Thyroid gland (tissue), 4 donors: ENCODE results near the gene RTL9. TPM values are rescaled to one million over a fixed set of nuclear protein-coding genes. Genes with fewer than 3 reads are reported as not detected.
"Not testable (repeated sequence)": the region's sequence is repeated elsewhere in the genome, so short reads cannot be mapped to it uniquely, and the experiment has no call there.

Experiments
- DNase-seq, 2 donors: peaks; one replicate each; pipeline ENCODE4 v3.0.0-alpha.2; 2019
- H3K27ac ChIP-seq, 3 donors: fragments of 200-600 bp; sonication (generic); 1 replicate in 2 of 3; 2 replicates in 1 of 3; pipeline ENCODE4 v1.5.1; 2016 to 2019; ENCODE audit warnings: mild to moderate bottlenecking in 1 of 3, moderate library complexity in 1 of 3
- H3K27me3 ChIP-seq: fragments of 200-600 bp; sonication (generic); one replicate; pipeline ENCODE4 v1.5.1; 2019
- H3K36me3 ChIP-seq, 2 donors: fragments of 200-600 bp; sonication (generic); one replicate each; pipeline ENCODE4 v1.5.1; 2016 to 2019
- H3K4me1 ChIP-seq, 2 donors: fragments of 200-600 bp; sonication (generic); one replicate each; pipeline ENCODE4 v1.5.1; 2017 to 2019
- H3K4me3 ChIP-seq, 3 donors: fragments of 200-600 bp; sonication (generic); replicated peaks in 1 of 3; 1 replicate in 2 of 3; 2 replicates in 1 of 3; pipeline ENCODE4 v1.5.1; 2016; ENCODE audit warnings: mild to moderate bottlenecking in 1 of 3
- H3K9me3 ChIP-seq: fragments of 200-600 bp; sonication (generic); one replicate; pipeline ENCODE4 v1.5.1; 2017
- CTCF ChIP-seq, 6 experiments: fragments of 200-600 bp in 3 of 6; fragments of 450-650 bp in 3 of 6; sonication (generic) in 3 of 6; IDR thresholded peaks; one replicate each; pipeline ENCODE4 v1.5.1; 2016 to 2019; ENCODE audit warnings: antibody characterized with exemption in 6 of 6, mild to moderate bottlenecking in 2 of 6, inconsistent platforms in 1 of 6, moderate library complexity in 1 of 6
- POLR2A ChIP-seq, 2 donors: fragments of 450-650 bp; IDR thresholded peaks; one replicate each; pipeline ENCODE4 v1.6.1; 2017; ENCODE audit warnings: antibody characterized with exemption in 2 of 2, mild to moderate bottlenecking in 2 of 2, moderate library complexity in 1 of 2
- WGBS, 2 donors: methylation state at CpG; one replicate each; pipeline ENCODE4 v1.1.5; 2017; 5-methylcytosine and 5-hydroxymethylcytosine counted together
- intact Hi-C: fragments of 100-400 bp; cut with DNase I; formaldehyde crosslinking; loops from one replicate; pipeline ENCODE4 v1.15.1; 2023
- total RNA-seq, 4 donors: library from RNA; depleted of rRNA; stranded (reverse); fragments of >200 nt; gene quantifications; one replicate each; pipeline ENCODE4 v1.2.3, GENCODE V29; 2016

The RTL9 gene
- total RNA-seq, 4 donors from 2014 or later, result 0.40 to 1.1 (median 0.56) TPM

- intact Hi-C loops, result no loop called here
- DNase-seq, result no peak
- H3K27me3 ChIP-seq, result no peaks in the 10 kb centered on the region
- TF ChIP-seq CTCF (IDR thresholded peaks at IDR 0.05) (no peak), POLR2A (IDR thresholded peaks at IDR 0.05) (no peak)
- no peaks in the 10 kb centered on the region for H3K9me3 ChIP-seq
- WGBS, 2 donors, result 78 to 85% methylated on average over 1 of the region's 1 CpG
- no peak overlapping the region for H3K27ac ChIP-seq
- no peaks in the 10 kb centered on the region for H3K36me3 ChIP-seq
- no peaks in the 10 kb centered on the region for H3K4me1 ChIP-seq
- H3K4me3 ChIP-seq, result no peak overlapping the region
Observed at GRCh38 chrX:110327336-110327735, 31.3 kb upstream of the RTL9 start.

- intact Hi-C loops, result not testable (repeated sequence)
Observed at GRCh38 chrX:110328613-110329012, 30.0 kb upstream of the RTL9 start.

GRCh38 chrX:110331444-110332030 is 27.1 kb upstream of the RTL9 start:
- H3K4me3 ChIP-seq, result no peak overlapping the region
- H3K9me3 ChIP-seq, result no peaks in the 10 kb centered on the region
- intact Hi-C loops, result no loop called here
- no peak overlapping the region for H3K27ac ChIP-seq
- no peak for TF ChIP-seq POLR2A (IDR thresholded peaks at IDR 0.05)
- TF ChIP-seq CTCF (IDR thresholded peaks at IDR 0.05), result no peak
- H3K36me3 ChIP-seq, result no peaks in the 10 kb centered on the region
- no peaks in the 10 kb centered on the region for H3K4me1 ChIP-seq
- no peak for DNase-seq
- WGBS, 2 donors, result 81 to 83% methylated on average over 3 of the region's 3 CpGs
- no peaks in the 10 kb centered on the region for H3K27me3 ChIP-seq

More at GRCh38 chrX:110328613-110329012, 30.0 kb upstream of the RTL9 start:
- not testable (repeated sequence) for DNase-seq, H3K4me3 ChIP-seq, H3K9me3 ChIP-seq, H3K4me1 ChIP-seq, H3K27ac ChIP-seq, H3K36me3 ChIP-seq, H3K27me3 ChIP-seq
- whole genome bisulfite sequencing, 2 donors, result 87 to 100% methylated on average over 1 of the region's 1 CpG

GRCh38 chrX:110333458-110333857 is 25.2 kb upstream of the RTL9 start:
- H3K4me1 ChIP-seq, H3K9me3 ChIP-seq, H3K4me3 ChIP-seq, H3K36me3 ChIP-seq, H3K27ac ChIP-seq, H3K27me3 ChIP-seq, DNase-seq, intact Hi-C loops: not testable (repeated sequence)
- WGBS, 2 donors, result 100% methylated on average over 1 of the region's 1 CpG

- H3K4me1 ChIP-seq, result no peaks in the 10 kb centered on the region
- TF ChIP-seq POLR2A (IDR thresholded peaks at IDR 0.05) (no peak), CTCF (IDR thresholded peaks at IDR 0.05) (no peak)
- no peaks in the 10 kb centered on the region for H3K36me3 ChIP-seq
- H3K9me3 ChIP-seq, result no peaks in the 10 kb centered on the region
- intact Hi-C loops, result no loop called here
- H3K27ac ChIP-seq, result no peak overlapping the region
- H3K27me3 ChIP-seq, result no peaks in the 10 kb centered on the region
- WGBS, 2 donors, result 84 to 88% methylated on average over 4 of the region's 4 CpGs
- no peak for DNase-seq
- no peak overlapping the region for H3K4me3 ChIP-seq
Observed at GRCh38 chrX:110338935-110339334, 19.7 kb upstream of the RTL9 start.

- Histone ChIP-seq H3K4me1 (no peaks in the 10 kb centered on the region), H3K36me3 (no peaks in the 10 kb centered on the region), H3K27me3 (no peaks in the 10 kb centered on the region), H3K4me3 (no peak overlapping the region), H3K27ac (no peak overlapping the region), H3K9me3 (no peaks in the 10 kb centered on the region)
- intact Hi-C loops, result no loop called here
- DNase-seq, result no peak
- 76 to 85% methylated on average over 11 of the region's 11 CpGs for WGBS, 2 donors
- TF ChIP-seq POLR2A (IDR thresholded peaks at IDR 0.05) (no peak), CTCF (IDR thresholded peaks at IDR 0.05) (no peak)
Observed at GRCh38 chrX:110341189-110342035, 17.2 kb upstream of the RTL9 start.
